Measurements from ENCODE around the gene DCLK2. TPM values are rescaled to one million over a fixed set of nuclear protein-coding genes. Genes with fewer than 3 reads are reported as not detected.

The DCLK2 gene
- total and polyA plus RNA-seq, 2 of the 13 experiments (the other 11 are each of a cell fraction or from before 2014, with no cell fraction given), result not detected

DNA sequence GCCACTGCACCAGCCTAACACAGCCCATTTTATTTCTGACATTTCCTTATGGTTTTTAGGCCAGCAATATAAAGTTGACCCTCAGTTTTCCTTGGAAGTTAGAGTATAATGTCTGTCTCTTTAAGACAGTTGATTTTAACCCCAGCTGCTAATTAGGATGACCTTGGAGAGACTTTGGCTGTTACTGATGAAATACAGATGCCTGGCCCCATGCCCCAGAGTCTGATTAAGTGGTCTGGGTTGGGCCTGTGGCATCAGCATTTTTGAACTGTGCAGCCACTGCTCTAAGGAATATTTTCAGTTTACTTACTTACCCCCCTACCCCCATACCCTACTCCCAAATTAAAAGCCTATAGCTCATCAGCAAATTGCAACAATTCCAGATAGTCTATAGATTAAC, 85.8 kb downstream of the DCLK2 start (continued):
- TF ChIP-seq, protein P1, sequence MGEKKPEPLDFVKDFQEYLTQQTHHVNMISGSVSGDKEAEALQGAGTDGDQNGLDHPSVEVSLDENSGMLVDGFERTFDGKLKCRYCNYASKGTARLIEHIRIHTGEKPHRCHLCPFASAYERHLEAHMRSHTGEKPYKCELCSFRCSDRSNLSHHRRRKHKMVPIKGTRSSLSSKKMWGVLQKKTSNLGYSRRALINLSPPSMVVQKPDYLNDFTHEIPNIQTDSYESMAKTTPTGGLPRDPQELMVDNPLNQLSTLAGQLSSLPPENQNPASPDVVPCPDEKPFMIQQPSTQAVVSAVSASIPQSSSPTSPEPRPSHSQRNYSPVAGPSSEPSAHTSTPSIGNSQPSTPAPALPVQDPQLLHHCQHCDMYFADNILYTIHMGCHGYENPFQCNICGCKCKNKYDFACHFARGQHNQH (CRISPR knock-in tag; IDR thresholded peaks at IDR 0.05), result no peak
- TF ChIP-seq ZNF841 (CRISPR knock-in tag; IDR thresholded peaks at IDR 0.05; ENCODE audit: borderline replicate concordance) (no peak), ZNF614 (CRISPR knock-in tag; IDR thresholded peaks at IDR 0.05; ENCODE audit: borderline replicate concordance) (no peak), ZNF761 (CRISPR knock-in tag; conservative IDR thresholded peaks at IDR 0.05) (no peak)
- TF ChIP-seq, protein P2, sequence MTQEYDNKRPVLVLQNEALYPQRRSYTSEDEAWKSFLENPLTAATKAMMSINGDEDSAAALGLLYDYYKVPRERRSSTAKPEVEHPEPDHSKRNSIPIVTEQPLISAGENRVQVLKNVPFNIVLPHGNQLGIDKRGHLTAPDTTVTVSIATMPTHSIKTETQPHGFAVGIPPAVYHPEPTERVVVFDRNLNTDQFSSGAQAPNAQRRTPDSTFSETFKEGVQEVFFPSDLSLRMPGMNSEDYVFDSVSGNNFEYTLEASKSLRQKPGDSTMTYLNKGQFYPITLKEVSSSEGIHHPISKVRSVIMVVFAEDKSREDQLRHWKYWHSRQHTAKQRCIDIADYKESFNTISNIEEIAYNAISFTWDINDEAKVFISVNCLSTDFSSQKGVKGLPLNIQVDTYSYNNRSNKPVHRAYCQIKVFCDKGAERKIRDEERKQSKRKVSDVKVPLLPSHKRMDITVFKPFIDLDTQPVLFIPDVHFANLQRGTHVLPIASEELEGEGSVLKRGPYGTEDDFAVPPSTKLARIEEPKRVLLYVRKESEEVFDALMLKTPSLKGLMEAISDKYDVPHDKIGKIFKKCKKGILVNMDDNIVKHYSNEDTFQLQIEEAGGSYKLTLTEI (CRISPR knock-in tag; conservative IDR thresholded peaks at IDR 0.05), result no peak

DNA sequence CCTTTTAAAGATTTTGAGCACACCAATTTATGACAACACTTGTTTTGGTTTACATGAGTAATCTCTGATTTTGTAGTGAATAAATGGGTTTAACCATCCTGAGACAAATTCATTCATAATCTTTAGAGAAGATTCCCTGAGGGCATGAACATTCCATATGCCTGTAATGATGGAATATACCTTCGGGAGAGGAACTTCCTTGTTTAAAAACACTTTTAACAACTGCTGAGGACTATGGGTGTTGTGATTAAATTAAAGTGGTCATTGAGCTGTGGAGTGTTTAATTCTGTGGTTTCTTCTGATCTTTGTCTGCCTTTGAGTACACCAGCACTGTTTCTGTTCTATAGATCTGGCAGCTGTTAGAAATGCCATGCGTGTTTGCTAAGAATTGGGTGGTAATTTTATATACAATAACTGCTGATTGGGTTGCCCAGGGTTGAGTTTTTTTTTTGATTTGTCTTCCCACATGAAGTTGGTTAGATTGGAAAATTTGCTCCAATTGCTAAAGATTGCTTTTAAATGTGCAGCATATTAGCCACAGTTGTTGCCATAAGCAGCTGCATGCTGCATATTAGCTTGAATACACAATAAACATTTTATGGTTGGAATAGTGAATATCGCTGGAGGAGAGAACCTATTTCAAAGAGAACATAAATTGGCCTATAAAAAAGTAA, 86.8 kb downstream of the DCLK2 start:
- ATAC-seq (no peak), DNase-seq (ENCODE audit: low spot score) (no peak), FAIRE-seq (no peak)
- H3K4me1 ChIP-seq (ENCODE audit: insufficient read depth, low read length), result no peaks in the 10 kb centered on the region
- no peaks in the 10 kb centered on the region for H4K20me1 ChIP-seq (ENCODE audit: insufficient read depth, low read length)
- no peak overlapping the region for H2AFZ ChIP-seq (ENCODE audit: low read length)
- intact Hi-C loops (cut with micrococcal nuclease; ENCODE audit: unreplicated experiment), result no loop called here
- H3K27me3 ChIP-seq (ENCODE audit: control insufficient read depth in 1 of 2, insufficient read depth in 2 of 2, low read length in 2 of 2), result no peaks in the 10 kb centered on the region; a peak in 1 of 5 replicates
- ChIA-PET POLR2A (no interaction called here), CTCF (ENCODE audit: low intra/inter-chr PET ratio, low total read pairs) (no interaction called here)
- H3K9me3 ChIP-seq (ENCODE audit: low read length), result no peaks in the 10 kb centered on the region
- no peak overlapping the region for H3K4me3 ChIP-seq (replicated peaks in 1 of 3; ENCODE audit: insufficient read depth in 1 of 3, low read depth in 2 of 3, low read length in 3 of 3)
- H3K27ac ChIP-seq (ENCODE audit: extremely low read length, insufficient read depth, low read length), result no peak overlapping the region
- H3K79me2 ChIP-seq (ENCODE audit: insufficient read depth, low read length), result no peaks in the 10 kb centered on the region
- no TSS peak for BruUV-seq (replicated peaks)
- 6% methylated on average over 3 of the region's 3 CpGs for WGBS (ENCODE audit: low lambda C conversion rate)
- no peak overlapping the region for H3K4me2 ChIP-seq (ENCODE audit: low read depth, low read length)
- H3K36me3 ChIP-seq (replicated peaks in 1 of 2; ENCODE audit: control insufficient read depth in 1 of 2, insufficient read depth in 2 of 2, low read length in 2 of 2), result no peaks in the 10 kb centered on the region
- in situ Hi-C loops (cut with HindIII; ENCODE audit: extremely low pct_ligation_motif_present, low pct_unique_long_range_greater_than_20kb), result no loop called here
- H3K9ac ChIP-seq (ENCODE audit: insufficient read depth, low read depth, low read length), result no peak overlapping the region
- TF ChIP-seq ZZZ3 (CRISPR knock-in tag; IDR thresholded peaks at IDR 0.05; ENCODE audit: borderline replicate concordance) (no peak), ZNF263 (CRISPR knock-in tag; IDR thresholded peaks at IDR 0.05) (no peak), ZNF251 (CRISPR knock-in tag; IDR thresholded peaks at IDR 0.05) (no peak), CBX5 (CRISPR knock-in tag; IDR thresholded peaks at IDR 0.05; ENCODE audit: borderline replicate concordance) (no peak), ZNF569 (CRISPR knock-in tag; IDR thresholded peaks at IDR 0.05; ENCODE audit: borderline replicate concordance) (no peak)
- TF ChIP-seq, protein P3, sequence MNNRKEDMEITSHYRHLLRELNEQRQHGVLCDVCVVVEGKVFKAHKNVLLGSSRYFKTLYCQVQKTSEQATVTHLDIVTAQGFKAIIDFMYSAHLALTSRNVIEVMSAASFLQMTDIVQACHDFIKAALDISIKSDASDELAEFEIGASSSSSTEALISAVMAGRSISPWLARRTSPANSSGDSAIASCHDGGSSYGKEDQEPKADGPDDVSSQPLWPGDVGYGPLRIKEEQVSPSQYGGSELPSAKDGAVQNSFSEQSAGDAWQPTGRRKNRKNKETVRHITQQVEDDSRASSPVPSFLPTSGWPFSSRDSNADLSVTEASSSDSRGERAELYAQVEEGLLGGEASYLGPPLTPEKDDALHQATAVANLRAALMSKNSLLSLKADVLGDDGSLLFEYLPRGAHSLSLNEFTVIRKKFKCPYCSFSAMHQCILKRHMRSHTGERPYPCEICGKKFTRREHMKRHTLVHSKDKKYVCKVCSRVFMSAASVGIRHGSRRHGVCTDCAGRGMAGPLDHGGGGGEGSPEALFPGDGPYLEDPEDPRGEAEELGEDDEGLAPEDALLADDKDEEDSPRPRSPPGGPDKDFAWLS (CRISPR knock-in tag; IDR thresholded peaks at IDR 0.05; ENCODE audit: borderline replicate concordance), result no peak
